ENCODE results near the gene RBKS. TPM values are rescaled to one million over a fixed set of nuclear protein-coding genes. Genes with fewer than 3 reads are reported as not detected.
"Not testable (repeated sequence)": the region's sequence is repeated elsewhere in the genome, so short reads cannot be mapped to it uniquely, and the experiment has no call there.

RBKS gene
- total RNA-seq, 1 experiment from 2014 or later: 2.4 TPM

DNA sequence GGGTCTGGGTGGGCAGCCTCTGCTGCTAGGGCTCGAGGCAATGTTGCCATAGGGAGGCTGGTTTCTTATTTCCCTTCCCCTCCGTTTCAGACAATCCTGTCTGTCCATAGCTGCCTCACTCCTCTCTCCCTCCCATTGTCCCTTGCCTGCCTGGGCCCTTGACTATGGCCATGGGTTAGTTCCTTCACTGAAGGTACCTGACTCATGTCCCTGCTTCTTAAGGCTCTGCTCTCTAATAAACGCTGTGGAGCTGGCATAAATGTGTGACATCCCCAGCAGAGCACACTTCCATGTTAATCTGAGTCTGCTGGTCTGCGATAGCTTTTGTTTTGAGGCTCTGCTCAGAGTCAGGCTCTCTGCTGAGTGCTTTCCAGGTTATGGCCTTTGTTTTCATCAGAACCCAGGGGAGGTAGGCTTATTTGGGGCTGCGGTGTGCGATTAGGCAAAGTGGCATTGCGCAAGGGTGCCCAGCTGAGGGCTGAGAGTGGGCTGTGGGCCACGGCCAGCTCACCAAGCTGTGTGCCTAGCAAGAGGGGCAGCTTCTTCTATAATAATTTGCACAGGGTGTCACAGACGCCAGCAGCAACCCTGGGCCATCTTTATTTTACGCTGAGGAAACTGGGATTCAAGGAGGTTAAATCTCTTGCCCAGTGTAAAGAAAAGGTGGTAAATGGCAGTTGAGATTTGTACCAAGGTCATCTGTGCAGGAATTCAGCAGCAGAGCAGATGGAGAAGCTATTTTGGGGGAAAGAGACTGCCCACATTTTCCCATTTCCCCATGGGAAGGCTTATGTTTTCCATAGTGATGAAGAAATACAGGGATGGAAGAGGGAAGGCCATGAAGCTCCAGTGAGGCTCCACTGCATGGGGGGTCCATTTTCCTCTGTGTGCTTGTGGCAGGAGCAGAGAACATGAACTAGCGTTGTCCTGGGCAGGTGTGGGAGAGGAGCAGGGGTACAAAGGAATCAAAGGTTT is 93.1 kb downstream of the RBKS start:
- in situ Hi-C loops (cut with HindIII; ENCODE audit: low pct_unique_long_range_greater_than_20kb, low sequenced_read_pairs): no loop called here
- DNase-seq (ENCODE audit: low read depth, low spot score): no peak

GRCh38 chr2:27795868-27796277 is 94.3 kb downstream of the RBKS start:
- DNase-seq (ENCODE audit: low read depth, low spot score): no peak
- in situ Hi-C loops (cut with HindIII; ENCODE audit: low pct_unique_long_range_greater_than_20kb, low sequenced_read_pairs): no loop called here

DNA sequence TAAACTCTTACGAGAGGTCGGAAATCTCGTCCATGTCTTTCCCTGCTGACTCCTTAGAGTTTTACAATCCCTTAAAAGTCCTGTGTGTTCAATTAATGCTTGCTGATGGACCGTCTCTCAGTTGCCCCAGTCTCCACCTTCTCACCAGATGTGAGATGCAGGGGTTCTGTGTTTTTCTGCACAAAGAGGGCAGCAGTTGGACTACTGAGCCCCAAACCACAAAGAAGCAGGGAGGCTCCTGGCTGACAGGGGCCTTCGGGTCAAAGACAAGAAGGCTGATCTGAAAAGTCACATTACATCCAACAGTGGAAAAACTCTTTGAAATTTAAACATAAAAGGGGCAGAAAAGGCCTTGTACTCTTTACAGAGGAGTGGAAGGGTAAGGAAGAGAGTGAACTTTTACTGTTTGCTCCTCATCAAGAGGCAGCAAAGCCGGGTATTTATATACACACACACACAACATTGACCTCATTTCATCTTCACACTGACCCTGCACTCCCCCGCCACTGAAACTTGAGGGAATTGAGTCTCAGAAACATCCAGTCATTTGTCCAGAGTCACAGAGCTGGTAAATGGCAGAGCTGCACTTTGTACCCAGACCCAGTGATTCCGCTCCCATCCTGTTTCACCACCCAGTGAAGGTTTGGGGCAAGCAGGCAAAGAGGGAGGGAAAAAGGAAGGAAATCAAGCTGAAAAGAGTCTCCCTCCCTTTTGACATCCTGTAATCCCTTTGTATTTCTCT is 94.9 kb downstream of the RBKS start:
- in situ Hi-C loops (cut with HindIII; ENCODE audit: low pct_unique_long_range_greater_than_20kb, low sequenced_read_pairs): no loop called here
- no peak for DNase-seq (ENCODE audit: low read depth, low spot score)

GRCh38 chr2:27792759-27793158 is 97.4 kb downstream of the RBKS start:
- no peak for DNase-seq (ENCODE audit: low read depth, low spot score)
- in situ Hi-C loops (cut with HindIII; ENCODE audit: low pct_unique_long_range_greater_than_20kb, low sequenced_read_pairs): no loop called here

- in situ Hi-C loops (cut with HindIII; ENCODE audit: low pct_unique_long_range_greater_than_20kb, low sequenced_read_pairs): no loop called here
- DNase-seq (ENCODE audit: low read depth, low spot score): no peak
Measured at GRCh38 chr2:27790796-27791195, 99.4 kb downstream of the RBKS start.

DNA sequence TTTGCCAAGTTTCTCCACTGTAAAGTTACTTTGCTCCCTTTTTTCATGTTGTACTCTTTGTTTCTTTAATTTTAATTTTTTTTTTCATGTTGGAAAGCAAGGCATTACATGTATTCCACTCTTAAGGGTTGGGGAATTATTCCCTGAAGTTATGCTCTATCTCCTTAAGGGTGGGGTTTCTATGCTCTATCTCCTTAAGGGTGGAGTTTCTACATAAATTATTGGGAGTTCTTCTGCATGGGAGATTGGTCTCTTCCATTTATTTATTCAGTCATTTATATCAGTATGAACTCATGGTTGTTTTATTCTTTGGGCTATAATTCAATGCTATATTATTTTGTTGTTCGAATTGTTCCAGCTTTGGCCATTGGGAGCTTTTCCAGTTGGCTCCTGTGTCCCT is 107.5 kb downstream of the RBKS start:
- in situ Hi-C loops (cut with HindIII; ENCODE audit: low pct_unique_long_range_greater_than_20kb, low sequenced_read_pairs): no loop called here
- DNase-seq (ENCODE audit: low read depth, low spot score): no peak

DNA sequence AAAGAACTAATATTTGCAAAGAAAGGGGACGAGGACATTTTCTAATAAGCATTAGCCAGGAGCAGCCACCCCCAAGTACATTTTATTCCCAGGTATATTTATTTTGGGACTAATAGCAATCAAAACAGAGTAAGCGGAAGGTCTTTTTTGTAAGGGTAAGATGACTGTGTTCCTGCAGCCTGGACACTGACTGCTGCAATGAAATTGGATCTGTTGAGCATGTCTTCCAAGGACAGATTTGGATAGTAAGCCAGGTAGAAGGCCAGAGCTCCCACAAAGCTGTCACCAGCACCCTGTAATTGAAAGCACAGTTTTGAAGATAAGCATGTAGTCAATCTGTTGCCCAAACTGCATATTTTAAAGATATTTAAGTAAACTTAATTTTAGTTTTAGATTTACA is 108.7 kb downstream of the RBKS start:
- in situ Hi-C loops (cut with HindIII; ENCODE audit: low pct_unique_long_range_greater_than_20kb, low sequenced_read_pairs): no loop called here
- no peak for DNase-seq (ENCODE audit: low read depth, low spot score)

DNA sequence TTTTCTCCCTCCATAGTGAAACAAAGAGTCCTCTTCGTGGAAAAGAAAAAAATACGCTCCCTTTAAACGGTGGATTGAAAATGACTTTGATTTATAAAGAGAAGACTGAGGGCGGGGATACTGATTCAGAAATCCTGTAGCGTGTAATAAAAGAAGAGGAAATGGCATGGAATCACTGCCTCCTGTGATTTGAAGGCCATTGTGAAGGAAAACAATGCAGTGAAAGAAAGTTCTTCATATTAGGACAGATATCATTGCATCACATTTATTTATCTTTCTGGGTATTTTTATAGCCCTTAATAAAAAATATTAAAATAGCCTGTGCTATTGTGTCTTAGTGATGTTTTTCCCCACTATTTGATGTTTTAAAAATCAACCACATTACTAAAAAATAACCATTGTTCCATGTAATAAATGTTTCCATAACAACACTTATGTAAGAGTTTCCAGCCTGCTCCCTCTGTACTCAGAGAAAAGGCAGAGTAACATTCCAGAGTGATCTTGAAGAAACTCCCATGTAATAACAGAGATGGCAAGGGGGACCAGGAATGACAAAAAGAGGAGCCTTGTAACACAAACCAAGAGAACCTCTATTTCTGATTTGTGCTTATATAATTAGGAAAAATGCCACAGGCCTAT is 110.7 kb downstream of the RBKS start:
- DNase-seq (ENCODE audit: low read depth, low spot score): no peak
- in situ Hi-C loops (cut with HindIII; ENCODE audit: low pct_unique_long_range_greater_than_20kb, low sequenced_read_pairs): no loop called here

- in situ Hi-C loops (cut with HindIII; ENCODE audit: low pct_unique_long_range_greater_than_20kb, low sequenced_read_pairs): no loop called here
- DNase-seq (ENCODE audit: low read depth, low spot score): no peak
Measured at GRCh38 chr2:27776696-27777095, 113.5 kb downstream of the RBKS start.

GRCh38 chr2:27776097-27776496 is 114.1 kb downstream of the RBKS start:
- DNase-seq (ENCODE audit: low read depth, low spot score): no peak
- in situ Hi-C loops (cut with HindIII; ENCODE audit: low pct_unique_long_range_greater_than_20kb, low sequenced_read_pairs): no loop called here

- in situ Hi-C loops (cut with HindIII; ENCODE audit: low pct_unique_long_range_greater_than_20kb, low sequenced_read_pairs): no loop called here
Measured at GRCh38 chr2:27773959-27774358, 116.2 kb downstream of the RBKS start.

GRCh38 chr2:27772804-27773203 is 117.4 kb downstream of the RBKS start:
- in situ Hi-C loops (cut with HindIII; ENCODE audit: low pct_unique_long_range_greater_than_20kb, low sequenced_read_pairs): no loop called here
- no peak for DNase-seq (ENCODE audit: low read depth, low spot score)

More at GRCh38 chr2:27773959-27774358, 116.2 kb downstream of the RBKS start:
- no peak for DNase-seq (ENCODE audit: low read depth, low spot score)

DNA sequence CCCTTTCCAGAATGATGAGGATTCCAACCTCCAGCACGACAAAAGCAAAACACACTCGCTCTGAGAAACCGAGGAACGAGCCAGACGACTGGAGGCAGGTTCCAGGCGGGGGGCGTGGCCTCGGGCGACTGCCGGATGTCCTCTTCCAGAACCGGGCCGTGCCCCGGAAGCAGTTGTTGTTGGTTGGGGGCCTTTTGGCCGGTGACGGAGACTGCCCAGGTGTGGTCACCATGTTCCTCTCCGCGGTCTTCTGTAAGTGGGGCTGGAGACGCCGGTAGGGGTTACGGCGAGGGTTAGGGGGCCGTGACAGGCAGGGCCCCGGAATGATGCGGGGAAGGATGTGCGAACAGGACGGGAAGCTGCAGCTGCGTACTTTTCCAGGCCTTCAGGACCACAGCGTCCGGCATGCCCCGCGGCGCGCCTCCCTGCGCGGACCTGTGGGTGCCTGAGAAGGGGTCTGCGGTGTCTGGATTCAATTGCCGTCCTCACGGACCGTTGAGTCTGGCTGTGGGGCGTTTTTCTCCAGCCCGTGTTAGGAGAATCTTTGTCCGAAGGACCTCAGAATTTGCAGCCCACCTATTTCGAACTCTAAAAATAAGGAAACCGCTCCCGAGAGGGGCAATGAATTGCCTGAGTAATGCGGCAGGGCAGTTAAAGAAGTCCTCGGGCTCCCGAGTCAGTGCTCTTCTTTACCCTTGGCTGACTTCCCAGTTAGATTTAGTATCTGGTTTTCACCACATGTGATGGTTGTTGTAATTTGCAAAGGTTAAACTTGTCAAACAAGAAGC is 118.4 kb downstream of the RBKS start, which contains the start of gene MRPL33:
MRPL33 (plus strand) TSS at position 172 of the 788 bp plus-strand sequence; CDS start at position 231, 59 bp downstream.
- peak; percentile 92 for DNase-seq (ENCODE audit: low read depth, low spot score)
- in situ Hi-C loops (cut with HindIII; ENCODE audit: low pct_unique_long_range_greater_than_20kb, low sequenced_read_pairs): no loop called here

DNA sequence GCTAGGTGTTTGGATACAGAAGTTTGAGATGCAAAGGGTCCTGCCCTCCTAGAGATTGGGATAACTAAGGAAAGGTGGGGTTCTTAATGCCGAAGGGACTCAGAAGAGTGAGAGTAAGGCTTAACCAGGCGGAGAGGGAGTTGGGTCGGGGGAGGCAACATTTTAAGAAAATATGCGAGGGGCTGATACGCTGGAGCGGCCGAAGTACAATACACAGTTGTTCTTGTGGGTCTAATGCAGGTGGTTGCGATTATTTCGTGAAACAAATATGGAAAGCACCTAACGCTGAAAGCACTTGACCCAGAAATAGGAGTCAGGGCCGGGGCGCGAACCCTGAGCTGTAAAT is 119.0 kb downstream of the RBKS start:
- in situ Hi-C loops (cut with HindIII; ENCODE audit: low pct_unique_long_range_greater_than_20kb, low sequenced_read_pairs): no loop called here
- DNase-seq (ENCODE audit: low read depth, low spot score): no peak

DNA sequence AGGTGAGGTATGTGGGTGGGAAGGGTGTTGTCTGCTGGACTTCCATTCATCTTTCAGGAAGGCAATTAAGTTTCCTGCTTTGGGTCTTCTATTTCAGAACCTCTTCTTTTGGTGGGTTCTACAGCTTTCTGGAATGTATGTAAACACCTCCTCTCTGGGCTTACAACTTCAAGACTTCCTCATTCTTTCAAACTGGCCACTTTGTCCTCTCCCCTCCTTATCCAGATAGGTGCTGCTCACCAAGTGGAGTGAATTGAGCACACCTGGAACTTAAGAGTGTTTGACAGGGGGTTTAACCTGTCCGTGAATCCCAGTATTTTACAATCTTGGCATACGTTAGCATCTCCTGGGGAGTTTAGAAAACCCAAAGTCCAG is 123.9 kb downstream of the RBKS start:
- DNase-seq (ENCODE audit: low read depth, low spot score): no peak
- in situ Hi-C loops (cut with HindIII; ENCODE audit: low pct_unique_long_range_greater_than_20kb, low sequenced_read_pairs): no loop called here

DNA sequence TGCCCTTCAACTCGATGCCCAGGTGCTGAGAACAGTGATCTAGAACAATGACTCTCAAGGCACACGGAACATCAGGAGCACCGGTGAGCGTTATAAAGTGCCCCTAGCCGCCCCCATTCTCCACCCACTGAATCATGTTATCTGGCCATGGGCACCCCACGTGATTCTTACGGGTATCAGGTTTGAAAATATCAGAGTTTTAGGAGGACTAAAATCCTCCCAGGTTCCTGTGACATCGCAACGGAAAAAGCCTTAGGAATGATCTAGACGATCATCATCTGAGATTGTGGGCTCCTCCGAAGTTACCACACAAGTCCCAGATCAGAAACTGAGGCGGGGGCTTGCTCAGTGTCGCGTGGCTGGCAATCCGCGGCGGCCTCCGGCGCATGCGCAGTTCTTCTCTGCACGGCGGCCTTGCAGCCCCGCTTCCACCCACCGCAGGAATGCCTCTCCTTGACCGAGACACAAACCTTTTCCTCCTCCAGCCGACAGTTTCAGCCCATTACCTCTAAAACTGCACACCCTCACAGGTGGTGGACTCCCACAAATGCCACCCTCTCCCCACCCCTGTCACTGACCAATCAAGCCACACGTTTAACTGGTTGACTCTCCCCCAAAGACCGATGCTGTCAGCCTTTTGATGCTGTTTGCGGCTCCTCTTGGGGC is 124.4 kb downstream of the RBKS start:
- in situ Hi-C loops (cut with HindIII; ENCODE audit: low pct_unique_long_range_greater_than_20kb, low sequenced_read_pairs): no loop called here
- no peak for DNase-seq (ENCODE audit: low read depth, low spot score)

DNA sequence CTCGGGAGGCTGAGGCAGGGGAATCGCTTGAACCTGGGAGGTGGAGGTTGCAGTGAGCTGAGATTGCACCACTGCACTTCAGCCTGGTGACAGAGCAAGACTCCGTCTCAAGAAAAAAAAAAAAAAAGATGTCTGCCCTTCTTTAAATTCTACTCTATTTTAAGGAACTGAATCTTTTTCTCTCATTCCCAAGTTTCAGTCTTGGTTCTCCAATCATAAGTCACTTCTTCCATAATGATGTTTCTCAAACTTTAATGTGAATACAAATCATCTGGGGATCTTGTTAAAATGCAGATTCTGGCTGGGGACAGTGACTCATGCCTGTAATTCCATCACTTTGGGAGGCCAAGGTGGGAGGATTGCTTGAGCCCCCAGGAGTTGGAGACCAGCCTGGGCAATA is 125.7 kb downstream of the RBKS start:
- in situ Hi-C loops (cut with HindIII; ENCODE audit: low pct_unique_long_range_greater_than_20kb, low sequenced_read_pairs): not testable (repeated sequence)

More for the DNA sequence above, 125.7 kb downstream of the RBKS start:
- not testable (repeated sequence) for DNase-seq (ENCODE audit: low read depth, low spot score)

Data from SK-MEL-5 (cell line).